C4-2B (cell line): ENCODE results near the gene SFXN1.

Experiments used
- H3K27ac ChIP-seq: fragments of 450-650 bp; 2 replicates; pipeline ENCODE4 v1.5.1; 2017
- CTCF ChIP-seq: fragments of 450-650 bp; conservative IDR thresholded peaks from 2 replicates; pipeline ENCODE4 v1.5.1; 2017; ENCODE audit warnings: mild to moderate bottlenecking
- ZFX ChIP-seq: fragments of 450-650 bp; IDR thresholded peaks from 2 replicates; pipeline ENCODE4 v1.6.1; 2017

SFXN1 gene

GRCh38 chr5:175564716-175565115 is 86.4 kb downstream of the SFXN1 start:
- H3K27ac ChIP-seq, result no peak overlapping the region
- TF ChIP-seq CTCF (no peak), ZFX (no peak)

GRCh38 chr5:175566697-175567096 is 88.3 kb downstream of the SFXN1 start:
- H3K27ac ChIP-seq, result no peak overlapping the region
- TF ChIP-seq CTCF (no peak), ZFX (no peak)

- H3K27ac ChIP-seq, result no peak overlapping the region
- TF ChIP-seq CTCF, result no peak; the same call in 1 of the 2 replicates
- no peak for TF ChIP-seq ZFX
Observed at GRCh38 chr5:175567954-175568353, 89.6 kb downstream of the SFXN1 start.

- TF ChIP-seq ZFX (no peak), CTCF (no peak)
- H3K27ac ChIP-seq, result no peak overlapping the region
Observed at GRCh38 chr5:175569701-175570100, 91.3 kb downstream of the SFXN1 start.

GRCh38 chr5:175572886-175573285 is 94.5 kb downstream of the SFXN1 start:
- TF ChIP-seq CTCF, result no peak
- no peak for TF ChIP-seq ZFX
- H3K27ac ChIP-seq, result no peak overlapping the region

GRCh38 chr5:175573493-175574269 is 95.3 kb downstream of the SFXN1 start:
- H3K27ac ChIP-seq, result no peak overlapping the region
- no peak for TF ChIP-seq ZFX
- TF ChIP-seq CTCF, result no peak

GRCh38 chr5:175575301-175575700 is 96.9 kb downstream of the SFXN1 start:
- H3K27ac ChIP-seq, result no peak overlapping the region

More at GRCh38 chr5:175575301-175575700, 96.9 kb downstream of the SFXN1 start:
- TF ChIP-seq CTCF (no peak), ZFX (no peak)
